KMS-11 (cell line): ENCODE measurements around the gene RNF44.

Experiments used
- H2AFZ ChIP-seq: fragments of 200-600 bp; sonication (generic); 2 replicates; pipeline ENCODE4 v1.6.1; 2016; ENCODE audit warnings: antibody characterized with exemption, mixed run types, low read depth
- H3K27ac ChIP-seq: fragments of 200-600 bp; sonication (generic); 2 replicates; pipeline ENCODE4 v1.6.1; 2016; ENCODE audit warnings: mild to moderate bottlenecking, mixed run types
- H3K27me3 ChIP-seq: fragments of 200-600 bp; sonication (generic); 2 replicates; pipeline ENCODE4 v1.6.1; 2017; ENCODE audit warnings: mild to moderate bottlenecking, low read depth, mixed run types, moderate library complexity; ENCODE audit not compliant: insufficient read depth
- H3K36me3 ChIP-seq: fragments of 200-600 bp; sonication (generic); 2 replicates; pipeline ENCODE4 v1.6.1; 2017; ENCODE audit warnings: mild to moderate bottlenecking, mixed run types; ENCODE audit not compliant: insufficient read depth
- H3K4me1 ChIP-seq: fragments of 200-600 bp; sonication (generic); 2 replicates; pipeline ENCODE4 v1.6.1; 2016; ENCODE audit warnings: mild to moderate bottlenecking, low read depth, mixed run types; ENCODE audit not compliant: poor library complexity, severe bottlenecking
- H3K4me2 ChIP-seq: fragments of 200-600 bp; sonication (generic); 2 replicates; pipeline ENCODE4 v1.7.0; 2016; ENCODE audit warnings: mild to moderate bottlenecking, mixed run types
- H3K4me3 ChIP-seq: fragments of 200-600 bp; sonication (generic); IDR thresholded peaks from 2 replicates; pipeline ENCODE4 v1.6.1; 2017; ENCODE audit warnings: low read depth, low read length, mixed read lengths; ENCODE audit not compliant: insufficient read depth
- H3K79me2 ChIP-seq: fragments of 200-600 bp; sonication (generic); 2 replicates; pipeline ENCODE4 v1.6.1; 2016; ENCODE audit warnings: low read depth, mixed run types; ENCODE audit not compliant: insufficient read depth
- H3K9ac ChIP-seq: fragments of 200-600 bp; sonication (generic); 2 replicates; pipeline ENCODE4 v1.6.1; 2016; ENCODE audit warnings: mild to moderate bottlenecking, mixed run types
- H4K20me1 ChIP-seq: fragments of 200-600 bp; sonication (generic); 2 replicates; pipeline ENCODE4 v1.6.1; 2016; ENCODE audit warnings: mild to moderate bottlenecking, mixed run types; ENCODE audit not compliant: insufficient read depth
- CTCF ChIP-seq: fragments of 200-600 bp; sonication (generic); conservative IDR thresholded peaks from 2 replicates; pipeline ENCODE4 v1.6.1; 2017; ENCODE audit warnings: low read depth, mild to moderate bottlenecking, antibody characterized with exemption, low read length, moderate library complexity, mixed read lengths

The RNF44 gene

DNA sequence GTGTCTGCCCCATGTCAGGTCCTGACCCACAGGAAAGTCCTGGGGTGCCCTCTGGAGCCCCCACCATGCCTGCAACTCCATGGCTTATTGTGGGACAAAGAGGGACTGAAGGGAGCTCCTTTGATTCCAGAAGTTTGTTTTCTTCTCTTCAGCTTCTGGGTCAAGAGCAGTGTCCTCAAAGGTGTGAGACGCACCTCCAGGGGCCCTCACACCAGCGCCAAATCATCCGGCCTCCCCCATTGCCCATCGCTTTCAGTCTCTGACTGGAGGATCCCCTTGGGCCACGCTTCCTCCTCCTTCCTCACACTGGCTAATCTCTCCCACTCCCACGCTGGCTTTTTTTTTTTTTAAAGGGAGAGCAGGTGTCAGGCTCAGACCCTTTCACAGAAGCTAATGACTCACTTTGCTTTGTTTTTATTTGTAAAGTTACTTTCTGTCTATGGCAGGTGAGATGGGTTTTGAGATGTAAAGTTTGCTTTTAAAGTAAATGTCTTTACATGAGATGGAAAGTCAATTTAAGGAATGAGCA is 28.6 kb upstream of the RNF44 start:
- no peak overlapping the region for H3K9ac ChIP-seq
- no peak for TF ChIP-seq CTCF
- no peaks in the 10 kb centered on the region for H3K4me1 ChIP-seq
- no peaks in the 10 kb centered on the region for H3K79me2 ChIP-seq
- H2AFZ ChIP-seq = no peak overlapping the region
- no peaks in the 10 kb centered on the region for H3K27me3 ChIP-seq
- H3K27ac ChIP-seq = no peak overlapping the region
- H4K20me1 ChIP-seq = no peaks in the 10 kb centered on the region
- H3K4me3 ChIP-seq = no peak overlapping the region
- no peak overlapping the region for H3K4me2 ChIP-seq
- no peaks in the 10 kb centered on the region for H3K36me3 ChIP-seq

DNA sequence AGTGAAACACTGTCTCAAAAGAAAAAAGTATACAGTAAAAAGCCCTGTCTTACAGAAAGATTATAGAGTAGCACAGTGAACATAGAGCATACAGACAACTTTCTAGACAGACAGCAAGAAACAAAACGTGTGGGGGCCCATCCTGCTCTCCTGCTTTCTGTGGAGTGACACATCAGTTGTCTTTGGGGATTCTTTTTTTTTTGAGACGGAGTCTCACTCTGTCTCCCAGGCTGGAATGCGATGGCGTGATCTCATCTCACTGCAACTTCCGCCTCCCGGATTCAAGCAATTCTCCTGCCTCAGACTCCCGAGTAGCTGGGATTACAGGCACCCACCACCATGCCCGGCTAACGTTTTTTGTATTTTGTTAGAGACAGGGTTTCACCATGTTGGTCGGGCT is 26.8 kb upstream of the RNF44 start:
- TF ChIP-seq CTCF = no peak
- no peaks in the 10 kb centered on the region for H3K27me3 ChIP-seq

DNA sequence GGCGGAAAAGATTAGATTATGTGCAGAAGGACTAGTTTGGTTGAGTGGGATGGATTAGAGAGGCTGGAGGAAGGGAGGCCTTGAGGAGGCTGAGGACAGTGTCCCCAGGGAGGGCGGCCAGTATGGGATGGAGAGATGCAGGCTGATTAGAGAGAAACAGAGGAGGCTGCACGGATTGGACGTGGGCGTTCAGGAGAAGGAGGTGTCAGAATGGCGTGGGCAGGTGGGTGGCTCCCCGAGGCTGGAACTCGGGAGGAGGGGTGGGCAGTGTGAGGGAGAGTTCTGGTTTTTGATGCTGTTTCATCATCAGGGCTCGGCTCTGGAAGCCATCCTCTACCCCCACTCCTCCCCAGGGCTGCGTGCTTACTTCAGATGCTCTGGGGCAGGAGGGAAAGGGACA is 25.0 kb upstream of the RNF44 start:
- Histone ChIP-seq H3K4me1 (no peaks in the 10 kb centered on the region), H4K20me1 (no peaks in the 10 kb centered on the region), H3K9ac (no peak overlapping the region), H3K4me2 (no peak overlapping the region), H3K36me3 (no peaks in the 10 kb centered on the region), H2AFZ (no peak overlapping the region), H3K4me3 (no peak overlapping the region), H3K27ac (no peak overlapping the region), H3K27me3 (no peaks in the 10 kb centered on the region), H3K79me2 (no peaks in the 10 kb centered on the region)
- no peak for TF ChIP-seq CTCF

More for the DNA sequence above, 26.8 kb upstream of the RNF44 start:
- H3K4me1 ChIP-seq = no peaks in the 10 kb centered on the region
- no peaks in the 10 kb centered on the region for H4K20me1 ChIP-seq
- no peaks in the 10 kb centered on the region for H3K36me3 ChIP-seq
- no peak overlapping the region for H3K4me2 ChIP-seq
- no peak overlapping the region for H3K4me3 ChIP-seq
- H2AFZ ChIP-seq = no peak overlapping the region
- no peak overlapping the region for H3K27ac ChIP-seq
- no peak overlapping the region for H3K9ac ChIP-seq
- no peaks in the 10 kb centered on the region for H3K79me2 ChIP-seq

GRCh38 chr5:176561259-176561658 is 24.1 kb upstream of the RNF44 start:
- Histone ChIP-seq H3K79me2 (no peaks in the 10 kb centered on the region), H3K4me2 (no peak overlapping the region), H3K27me3 (no peaks in the 10 kb centered on the region), H3K9ac (no peak overlapping the region), H2AFZ (no peak overlapping the region), H4K20me1 (no peaks in the 10 kb centered on the region), H3K36me3 (no peaks in the 10 kb centered on the region), H3K4me3 (no peak overlapping the region), H3K4me1 (no peaks in the 10 kb centered on the region), H3K27ac (no peak overlapping the region)
- TF ChIP-seq CTCF = no peak
